ENCODE measurements around the gene TRPC3. TPM values are rescaled to one million over a fixed set of nuclear protein-coding genes. Genes with fewer than 3 reads are reported as not detected.

Gene TRPC3
- total RNA-seq, 1 donor from 2014 or later = 3.0 TPM

DNA sequence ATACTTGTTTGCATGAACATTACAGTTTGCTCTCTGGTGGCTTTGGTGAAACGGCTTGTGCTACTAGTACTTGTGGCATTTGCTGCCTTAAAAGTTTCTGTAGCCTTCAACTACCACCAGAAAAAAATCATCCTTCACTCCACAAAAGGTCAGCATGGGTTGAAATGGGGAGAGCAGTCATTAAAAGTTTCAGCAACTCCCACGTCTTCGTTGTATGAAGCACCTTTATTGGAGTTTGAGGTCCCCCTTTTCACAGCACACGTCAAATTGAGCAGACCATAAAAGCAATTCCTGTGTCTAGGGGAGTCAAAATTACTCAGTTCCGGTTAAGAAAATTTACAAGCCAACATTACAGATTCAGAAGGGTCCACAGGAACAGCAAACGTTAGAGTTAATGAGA lies 105.2 kb downstream of the TRPC3 start:
- no peaks in the 10 kb centered on the region for H3K27me3 Mint-ChIP-seq (ENCODE audit: unreplicated experiment)
- no peak overlapping the region for H3K4me3 Mint-ChIP-seq (ENCODE audit: unreplicated experiment)
- no peaks in the 10 kb centered on the region for H3K9me3 Mint-ChIP-seq (ENCODE audit: unreplicated experiment)
- no peak for DNase-seq (ENCODE audit: low spot score)
- H3K36me3 Mint-ChIP-seq (ENCODE audit: low read depth, unreplicated experiment) = peaks cover 6% of the 10 kb centered on the region
- no peaks in the 10 kb centered on the region for H3K4me1 Mint-ChIP-seq (ENCODE audit: unreplicated experiment)
- no peak overlapping the region for H3K27ac Mint-ChIP-seq (ENCODE audit: unreplicated experiment)
- TF ChIP-seq, protein P1, sequence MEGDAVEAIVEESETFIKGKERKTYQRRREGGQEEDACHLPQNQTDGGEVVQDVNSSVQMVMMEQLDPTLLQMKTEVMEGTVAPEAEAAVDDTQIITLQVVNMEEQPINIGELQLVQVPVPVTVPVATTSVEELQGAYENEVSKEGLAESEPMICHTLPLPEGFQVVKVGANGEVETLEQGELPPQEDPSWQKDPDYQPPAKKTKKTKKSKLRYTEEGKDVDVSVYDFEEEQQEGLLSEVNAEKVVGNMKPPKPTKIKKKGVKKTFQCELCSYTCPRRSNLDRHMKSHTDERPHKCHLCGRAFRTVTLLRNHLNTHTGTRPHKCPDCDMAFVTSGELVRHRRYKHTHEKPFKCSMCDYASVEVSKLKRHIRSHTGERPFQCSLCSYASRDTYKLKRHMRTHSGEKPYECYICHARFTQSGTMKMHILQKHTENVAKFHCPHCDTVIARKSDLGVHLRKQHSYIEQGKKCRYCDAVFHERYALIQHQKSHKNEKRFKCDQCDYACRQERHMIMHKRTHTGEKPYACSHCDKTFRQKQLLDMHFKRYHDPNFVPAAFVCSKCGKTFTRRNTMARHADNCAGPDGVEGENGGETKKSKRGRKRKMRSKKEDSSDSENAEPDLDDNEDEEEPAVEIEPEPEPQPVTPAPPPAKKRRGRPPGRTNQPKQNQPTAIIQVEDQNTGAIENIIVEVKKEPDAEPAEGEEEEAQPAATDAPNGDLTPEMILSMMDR (IDR thresholded peaks at IDR 0.05; ENCODE audit: unreplicated experiment) = no peak

DNA sequence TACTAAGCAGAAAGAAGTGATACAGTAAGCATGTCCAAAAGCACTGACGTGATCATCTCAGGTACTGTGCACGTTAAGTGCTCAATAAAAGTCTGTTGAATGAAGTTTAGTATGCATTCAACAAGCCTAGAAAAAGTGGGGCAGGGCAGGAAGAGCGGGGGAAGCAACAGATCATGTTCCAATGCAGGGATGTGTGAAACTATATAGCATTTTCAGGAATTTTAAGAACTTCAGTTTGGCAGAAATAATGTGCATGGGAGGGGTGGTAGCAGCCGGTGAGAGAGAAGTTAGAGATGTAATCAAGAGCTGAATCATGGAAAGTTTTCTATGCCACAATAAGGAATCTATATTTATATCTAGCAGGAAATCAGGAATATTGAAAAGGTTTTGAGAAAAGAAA lies 109.0 kb downstream of the TRPC3 start:
- no peaks in the 10 kb centered on the region for H3K9me3 Mint-ChIP-seq (ENCODE audit: unreplicated experiment)
- no peaks in the 10 kb centered on the region for H3K4me1 Mint-ChIP-seq (ENCODE audit: unreplicated experiment)
- no peak overlapping the region for H3K27ac Mint-ChIP-seq (ENCODE audit: unreplicated experiment)
- no peak for DNase-seq (ENCODE audit: low spot score)
- no peak overlapping the region for H3K4me3 Mint-ChIP-seq (ENCODE audit: unreplicated experiment)
- no peaks in the 10 kb centered on the region for H3K27me3 Mint-ChIP-seq (ENCODE audit: unreplicated experiment)
- peaks cover 15% of the 10 kb centered on the region for H3K36me3 Mint-ChIP-seq (ENCODE audit: low read depth, unreplicated experiment)
- TF ChIP-seq, protein P1 (IDR thresholded peaks at IDR 0.05; ENCODE audit: unreplicated experiment) = no peak

DNA sequence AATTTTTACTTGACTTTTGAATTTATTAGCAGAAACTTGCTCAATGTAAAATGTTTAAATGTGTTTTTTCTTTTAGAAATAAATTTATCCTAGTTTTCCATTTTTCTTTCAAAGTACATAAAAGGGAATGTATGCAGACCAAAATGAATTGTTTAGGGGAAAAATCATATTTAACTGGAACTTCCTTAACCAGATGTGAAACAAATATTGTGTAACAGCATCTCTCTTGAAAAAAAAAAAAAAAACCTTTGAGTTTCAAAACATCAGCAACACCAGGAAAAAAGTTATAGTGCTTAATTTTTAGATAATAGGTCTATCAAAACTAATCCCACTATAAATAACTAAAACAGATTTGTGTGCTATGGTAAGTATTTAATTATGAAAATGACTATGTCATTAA lies 113.7 kb downstream of the TRPC3 start:
- TF ChIP-seq, protein P1 (IDR thresholded peaks at IDR 0.05; ENCODE audit: unreplicated experiment) = no peak
- Mint-ChIP-seq H3K4me3 (ENCODE audit: unreplicated experiment) (no peak overlapping the region), H3K4me1 (ENCODE audit: unreplicated experiment) (no peaks in the 10 kb centered on the region), H3K36me3 (ENCODE audit: low read depth, unreplicated experiment) (peaks cover 16% of the 10 kb centered on the region), H3K27ac (ENCODE audit: unreplicated experiment) (no peak overlapping the region), H3K9me3 (ENCODE audit: unreplicated experiment) (no peaks in the 10 kb centered on the region), H3K27me3 (ENCODE audit: unreplicated experiment) (no peaks in the 10 kb centered on the region)
- DNase-seq (ENCODE audit: low spot score) = no peak

DNA sequence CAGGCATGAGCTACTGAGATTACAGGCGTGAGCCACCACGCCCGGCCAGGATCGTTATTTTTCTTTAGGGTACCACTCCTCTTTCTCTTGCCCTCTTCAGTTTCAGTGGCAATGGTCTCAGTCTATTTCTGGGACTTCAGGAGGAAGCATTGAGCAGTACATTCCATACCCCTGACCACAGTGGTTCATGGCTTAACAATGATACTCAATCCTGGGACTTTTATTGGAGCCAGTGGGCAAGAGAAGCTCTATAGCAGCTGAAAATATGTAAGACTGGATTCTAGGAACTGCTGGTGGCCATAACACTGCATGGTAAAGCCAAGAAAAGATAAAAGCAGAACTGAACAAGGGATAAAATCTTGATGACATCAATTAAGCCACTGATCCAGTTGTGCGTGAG lies 122.3 kb downstream of the TRPC3 start:
- Mint-ChIP-seq H3K4me3 (ENCODE audit: unreplicated experiment) (no peak overlapping the region), H3K27me3 (ENCODE audit: unreplicated experiment) (no peaks in the 10 kb centered on the region), H3K36me3 (ENCODE audit: low read depth, unreplicated experiment) (no peaks in the 10 kb centered on the region), H3K4me1 (ENCODE audit: unreplicated experiment) (no peaks in the 10 kb centered on the region), H3K27ac (ENCODE audit: unreplicated experiment) (no peak overlapping the region), H3K9me3 (ENCODE audit: unreplicated experiment) (no peaks in the 10 kb centered on the region)
- TF ChIP-seq, protein P1 (IDR thresholded peaks at IDR 0.05; ENCODE audit: unreplicated experiment) = no peak
- DNase-seq (ENCODE audit: low spot score) = no peak

Other genes starting within 250 kb of the TRPC3 start
- 19.8 TPM for gene SMIM43, start 186.9 kb downstream of the TRPC3 start, total RNA-seq (ENCODE audit: unreplicated experiment)
- 29.3 TPM for gene EXOSC9, start 150.7 kb downstream of the TRPC3 start, total RNA-seq (ENCODE audit: unreplicated experiment)
- gene CCNA2, start 128.2 kb downstream of the TRPC3 start, total RNA-seq (ENCODE audit: unreplicated experiment) = 11.4 TPM
- gene BBS7, start 81.6 kb downstream of the TRPC3 start, total RNA-seq (ENCODE audit: unreplicated experiment) = 20.4 TPM
- gene BLTP1, start 200.3 kb upstream of the TRPC3 start, total RNA-seq (ENCODE audit: unreplicated experiment) = 59.6 TPM